ENCODE results near the gene CTDSPL. TPM values are rescaled to one million over a fixed set of nuclear protein-coding genes. Genes with fewer than 3 reads are reported as not detected.

CTDSPL gene
- total RNA-seq, 1 experiment from 2014 or later, result 34.4 TPM

- no peak overlapping the region for H2AFZ ChIP-seq (ENCODE audit: low read depth, low read length, poor library complexity, severe bottlenecking)
- CTCF ChIA-PET, result no interaction called here
- H4K20me1 ChIP-seq (ENCODE audit: insufficient read depth), result no peaks in the 10 kb centered on the region
- H3K4me1 ChIP-seq (ENCODE audit: control insufficient read depth in 1 of 2, insufficient read depth in 2 of 2, low read length in 2 of 2), result no peaks in the 10 kb centered on the region
- POLR2A ChIA-PET, result no interaction called here
- H3K79me2 ChIP-seq (ENCODE audit: insufficient read depth, low read length), result peaks cover 78% of the 10 kb centered on the region
- H3K27me3 ChIP-seq (ENCODE audit: insufficient read depth, low read length), result no peaks in the 10 kb centered on the region
- no peak overlapping the region for H3K4me2 ChIP-seq (ENCODE audit: low read length)
- no peak for ATAC-seq
- no peaks in the 10 kb centered on the region for H3K36me3 ChIP-seq (ENCODE audit: control insufficient read depth in 1 of 2, insufficient read depth in 2 of 2, low read length in 2 of 2)
- H3K9me2 ChIP-seq (ENCODE audit: insufficient read depth), result no peaks in the 10 kb centered on the region
- no TSS peak for BruUV-seq (replicated peaks)
- DNase-seq (ENCODE audit: low read depth, low spot score), result no peak
- no peak for TF ChIP-seq SIN3A (IDR thresholded peaks at IDR 0.05; ENCODE audit: low read depth)
- no peak for TF ChIP-seq FOSL1 (IDR thresholded peaks at IDR 0.05; ENCODE audit: low read depth)
- TF ChIP-seq CTCF (IDR thresholded peaks at IDR 0.05 in 2 of 3, conservative IDR thresholded peaks at IDR 0.05 in 1 of 3; ENCODE audit: borderline replicate concordance in 1 of 3, insufficient read depth in 1 of 3, low read depth in 2 of 3, low read length in 2 of 3), result no peak
- TF ChIP-seq CBX3 (IDR thresholded peaks at IDR 0.05; ENCODE audit: low read depth), result no peak
- no peak for TF ChIP-seq TCF7L2 (IDR thresholded peaks at IDR 0.05; ENCODE audit: borderline replicate concordance, extremely low read depth, insufficient read depth, insufficient read length)
- no peak for TF ChIP-seq EZH2phosphoT487 (IDR thresholded peaks at IDR 0.05; ENCODE audit: borderline replicate concordance)
- TF ChIP-seq, protein P1, sequence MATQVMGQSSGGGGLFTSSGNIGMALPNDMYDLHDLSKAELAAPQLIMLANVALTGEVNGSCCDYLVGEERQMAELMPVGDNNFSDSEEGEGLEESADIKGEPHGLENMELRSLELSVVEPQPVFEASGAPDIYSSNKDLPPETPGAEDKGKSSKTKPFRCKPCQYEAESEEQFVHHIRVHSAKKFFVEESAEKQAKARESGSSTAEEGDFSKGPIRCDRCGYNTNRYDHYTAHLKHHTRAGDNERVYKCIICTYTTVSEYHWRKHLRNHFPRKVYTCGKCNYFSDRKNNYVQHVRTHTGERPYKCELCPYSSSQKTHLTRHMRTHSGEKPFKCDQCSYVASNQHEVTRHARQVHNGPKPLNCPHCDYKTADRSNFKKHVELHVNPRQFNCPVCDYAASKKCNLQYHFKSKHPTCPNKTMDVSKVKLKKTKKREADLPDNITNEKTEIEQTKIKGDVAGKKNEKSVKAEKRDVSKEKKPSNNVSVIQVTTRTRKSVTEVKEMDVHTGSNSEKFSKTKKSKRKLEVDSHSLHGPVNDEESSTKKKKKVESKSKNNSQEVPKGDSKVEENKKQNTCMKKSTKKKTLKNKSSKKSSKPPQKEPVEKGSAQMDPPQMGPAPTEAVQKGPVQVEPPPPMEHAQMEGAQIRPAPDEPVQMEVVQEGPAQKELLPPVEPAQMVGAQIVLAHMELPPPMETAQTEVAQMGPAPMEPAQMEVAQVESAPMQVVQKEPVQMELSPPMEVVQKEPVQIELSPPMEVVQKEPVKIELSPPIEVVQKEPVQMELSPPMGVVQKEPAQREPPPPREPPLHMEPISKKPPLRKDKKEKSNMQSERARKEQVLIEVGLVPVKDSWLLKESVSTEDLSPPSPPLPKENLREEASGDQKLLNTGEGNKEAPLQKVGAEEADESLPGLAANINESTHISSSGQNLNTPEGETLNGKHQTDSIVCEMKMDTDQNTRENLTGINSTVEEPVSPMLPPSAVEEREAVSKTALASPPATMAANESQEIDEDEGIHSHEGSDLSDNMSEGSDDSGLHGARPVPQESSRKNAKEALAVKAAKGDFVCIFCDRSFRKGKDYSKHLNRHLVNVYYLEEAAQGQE (IDR thresholded peaks at IDR 0.05; ENCODE audit: low read depth), result no peak
- TF ChIP-seq RAD21 (IDR thresholded peaks at IDR 0.05; ENCODE audit: low read depth), result no peak
- TF ChIP-seq, protein P2, sequence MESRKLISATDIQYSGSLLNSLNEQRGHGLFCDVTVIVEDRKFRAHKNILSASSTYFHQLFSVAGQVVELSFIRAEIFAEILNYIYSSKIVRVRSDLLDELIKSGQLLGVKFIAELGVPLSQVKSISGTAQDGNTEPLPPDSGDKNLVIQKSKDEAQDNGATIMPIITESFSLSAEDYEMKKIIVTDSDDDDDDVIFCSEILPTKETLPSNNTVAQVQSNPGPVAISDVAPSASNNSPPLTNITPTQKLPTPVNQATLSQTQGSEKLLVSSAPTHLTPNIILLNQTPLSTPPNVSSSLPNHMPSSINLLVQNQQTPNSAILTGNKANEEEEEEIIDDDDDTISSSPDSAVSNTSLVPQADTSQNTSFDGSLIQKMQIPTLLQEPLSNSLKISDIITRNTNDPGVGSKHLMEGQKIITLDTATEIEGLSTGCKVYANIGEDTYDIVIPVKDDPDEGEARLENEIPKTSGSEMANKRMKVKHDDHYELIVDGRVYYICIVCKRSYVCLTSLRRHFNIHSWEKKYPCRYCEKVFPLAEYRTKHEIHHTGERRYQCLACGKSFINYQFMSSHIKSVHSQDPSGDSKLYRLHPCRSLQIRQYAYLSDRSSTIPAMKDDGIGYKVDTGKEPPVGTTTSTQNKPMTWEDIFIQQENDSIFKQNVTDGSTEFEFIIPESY (IDR thresholded peaks at IDR 0.05; ENCODE audit: extremely low read depth, insufficient replicate concordance, low read length), result no peak
- no peak for TF ChIP-seq CEBPB (IDR thresholded peaks at IDR 0.05; ENCODE audit: low read depth)
- no peak for TF ChIP-seq SRF (IDR thresholded peaks at IDR 0.05; ENCODE audit: low read depth)
- no peak for TF ChIP-seq YY1 (IDR thresholded peaks at IDR 0.05; ENCODE audit: extremely low read depth, insufficient replicate concordance, low read depth, low read length)
- TF ChIP-seq POLR2AphosphoS5 (IDR thresholded peaks at IDR 0.05; ENCODE audit: low read depth, low read length), result no peak
- TF ChIP-seq, protein P3, sequence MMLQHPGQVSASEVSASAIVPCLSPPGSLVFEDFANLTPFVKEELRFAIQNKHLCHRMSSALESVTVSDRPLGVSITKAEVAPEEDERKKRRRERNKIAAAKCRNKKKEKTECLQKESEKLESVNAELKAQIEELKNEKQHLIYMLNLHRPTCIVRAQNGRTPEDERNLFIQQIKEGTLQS (IDR thresholded peaks at IDR 0.05), result no peak
- no peak for TF ChIP-seq ZNF274 (IDR thresholded peaks at IDR 0.05; ENCODE audit: low read depth, low read length)
- no peak for TF ChIP-seq ELF1 (IDR thresholded peaks at IDR 0.05; ENCODE audit: borderline replicate concordance, low read depth)
- no peak for TF ChIP-seq EGR1 (IDR thresholded peaks at IDR 0.05; ENCODE audit: low read depth)
- no peak for TF ChIP-seq ZFX (IDR thresholded peaks at IDR 0.05)
- TF ChIP-seq, protein P4, sequence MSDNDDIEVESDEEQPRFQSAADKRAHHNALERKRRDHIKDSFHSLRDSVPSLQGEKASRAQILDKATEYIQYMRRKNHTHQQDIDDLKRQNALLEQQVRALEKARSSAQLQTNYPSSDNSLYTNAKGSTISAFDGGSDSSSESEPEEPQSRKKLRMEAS (IDR thresholded peaks at IDR 0.05), result no peak
- TF ChIP-seq EZH2 (IDR thresholded peaks at IDR 0.05), result no peak
- no peaks in the 10 kb centered on the region for H3K9me3 ChIP-seq (ENCODE audit: control insufficient read depth in 1 of 2, insufficient read depth in 1 of 2, low read depth in 1 of 2, low read length in 2 of 2)
- intact Hi-C loops (cut with micrococcal nuclease), result no loop called here
- RAD21 ChIA-PET (ENCODE audit: low non-redundant PET in 1 of 2, low total read pairs in 2 of 2, uncharacterized antibody in 2 of 2, unreplicated experiment in 2 of 2), result no interaction called here
- no peak overlapping the region for H3K4me3 ChIP-seq (replicated peaks in 1 of 2; ENCODE audit: low read depth in 1 of 2, low read length in 2 of 2)
- H3K27ac ChIP-seq (ENCODE audit: low read depth, low read length), result no peak overlapping the region
- no peak overlapping the region for H3K9ac ChIP-seq (ENCODE audit: low read length)
Observed at GRCh38 chr3:37872413-37873160, 10.9 kb downstream of the CTDSPL start.

Measured in HCT116 (cell line).